HG03280 (cell line): ENCODE measurements around the gene HMCN2.

Source experiments
- ATAC-seq: cut with Tn5 transposase; IDR thresholded peaks from one replicate; pipeline ENCODE4 v1.9.1; 2021; ENCODE audit warnings: mild to moderate bottlenecking, moderate library complexity; ENCODE audit not compliant: unreplicated experiment

The HMCN2 gene

DNA sequence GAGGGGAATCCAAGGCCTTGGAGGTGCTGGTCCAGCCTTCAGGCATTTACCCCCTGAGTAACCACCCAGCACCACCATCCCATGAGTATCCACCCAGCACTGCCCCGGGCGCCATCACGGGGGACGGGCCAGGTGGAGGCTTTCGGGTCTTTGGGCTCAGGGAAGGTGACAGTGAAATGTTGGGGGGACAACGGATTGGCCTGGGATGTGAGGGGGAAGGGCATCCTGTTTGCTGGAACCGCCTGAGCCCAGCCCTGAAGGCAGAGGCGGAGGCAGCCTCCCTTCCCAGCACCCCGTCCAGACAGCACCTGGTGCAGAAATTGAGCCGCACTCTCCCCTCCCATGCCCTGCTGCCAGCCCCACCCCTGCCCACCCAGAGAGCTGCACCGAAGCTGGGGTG lies 196.2 kb downstream of the HMCN2 start:
- ATAC-seq, result no peak

DNA sequence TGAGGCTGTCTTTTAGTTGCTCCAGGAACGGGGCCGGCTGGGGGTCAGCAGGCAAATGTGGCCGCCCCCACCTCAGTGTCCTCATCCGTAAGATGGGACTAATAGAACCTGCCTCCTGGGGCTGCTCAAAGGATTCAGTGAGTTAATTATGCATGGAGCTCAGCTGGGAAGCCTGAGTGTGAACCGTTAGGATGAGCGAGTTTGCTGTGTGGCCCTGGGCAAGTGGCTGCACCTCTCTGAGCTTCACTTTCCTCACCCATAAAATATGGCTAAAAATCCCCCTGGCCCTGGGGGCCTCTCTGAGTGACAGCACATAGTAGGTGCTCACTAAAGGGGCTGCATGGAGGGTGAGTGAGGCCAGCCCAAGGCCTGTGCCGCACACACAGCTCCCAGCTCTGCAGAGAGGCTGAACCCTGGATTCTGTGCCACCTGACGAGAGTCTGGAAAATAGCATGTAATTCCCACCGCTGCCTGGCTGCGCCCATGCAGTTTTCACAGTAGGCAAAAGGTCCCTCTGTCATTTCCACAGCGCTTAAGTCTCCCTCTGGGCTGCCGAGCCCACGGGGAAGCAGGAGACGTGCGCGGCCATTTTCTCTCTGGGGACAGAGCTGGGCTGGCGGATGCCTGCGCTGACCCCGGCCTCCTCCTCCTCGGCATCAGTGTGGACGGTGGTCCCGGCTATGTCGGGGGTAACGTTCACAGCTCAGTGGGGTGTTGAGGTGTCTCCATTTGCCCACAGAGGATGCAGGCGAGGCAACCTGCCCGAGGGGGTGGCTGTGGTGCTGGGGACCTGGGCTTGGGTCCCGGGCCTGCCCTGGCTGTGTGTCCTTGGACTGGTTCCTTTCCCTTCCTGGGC lies 197.4 kb downstream of the HMCN2 start:
- no peak for ATAC-seq

DNA sequence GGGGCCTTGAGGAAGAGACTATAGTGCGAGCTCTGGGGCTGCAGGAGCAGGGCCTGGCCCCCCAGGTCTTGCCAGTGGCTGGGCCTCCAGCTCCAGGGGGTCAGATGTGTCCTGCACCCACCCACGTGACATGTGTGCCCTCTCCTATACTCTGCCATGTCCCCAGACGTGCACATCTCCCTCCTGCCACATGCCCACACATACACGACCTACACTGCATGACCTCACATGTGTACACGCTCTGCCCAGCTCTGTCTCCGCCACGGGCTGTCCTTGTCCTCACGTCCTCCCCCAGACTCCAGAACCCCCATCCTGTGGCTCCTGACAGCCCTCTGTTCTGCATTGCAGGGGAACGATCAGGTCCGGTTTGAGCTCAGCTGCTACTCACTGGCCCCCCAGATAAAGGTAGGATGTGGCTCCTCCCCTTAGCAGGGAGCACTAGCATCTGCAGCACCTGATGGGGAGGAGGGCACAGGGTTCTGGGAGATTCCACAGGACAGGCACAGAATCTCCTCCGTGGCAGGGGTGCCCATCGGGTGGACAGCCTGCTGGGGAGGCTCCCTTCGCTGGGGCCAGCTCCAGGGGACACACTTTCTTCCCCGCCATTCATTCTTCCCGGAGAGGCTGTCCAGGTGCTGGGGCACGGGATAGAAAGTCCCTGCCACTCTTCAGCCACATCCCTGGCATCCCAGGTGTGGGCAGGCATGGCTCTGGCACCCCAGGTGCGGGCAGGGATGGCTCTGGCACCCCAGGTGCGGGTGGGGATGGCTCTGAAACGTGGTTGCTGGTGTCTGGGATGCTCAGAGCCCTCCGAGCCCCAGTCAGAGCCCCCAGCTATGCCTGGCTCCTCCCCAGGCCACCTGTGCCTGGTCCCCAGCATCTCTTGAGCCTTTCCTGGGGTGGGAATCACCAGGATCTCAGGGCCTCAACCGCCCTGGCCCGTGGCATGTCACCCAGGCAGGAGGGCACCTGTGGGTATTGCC lies 198.5 kb downstream of the HMCN2 start:
- no peak for ATAC-seq

DNA sequence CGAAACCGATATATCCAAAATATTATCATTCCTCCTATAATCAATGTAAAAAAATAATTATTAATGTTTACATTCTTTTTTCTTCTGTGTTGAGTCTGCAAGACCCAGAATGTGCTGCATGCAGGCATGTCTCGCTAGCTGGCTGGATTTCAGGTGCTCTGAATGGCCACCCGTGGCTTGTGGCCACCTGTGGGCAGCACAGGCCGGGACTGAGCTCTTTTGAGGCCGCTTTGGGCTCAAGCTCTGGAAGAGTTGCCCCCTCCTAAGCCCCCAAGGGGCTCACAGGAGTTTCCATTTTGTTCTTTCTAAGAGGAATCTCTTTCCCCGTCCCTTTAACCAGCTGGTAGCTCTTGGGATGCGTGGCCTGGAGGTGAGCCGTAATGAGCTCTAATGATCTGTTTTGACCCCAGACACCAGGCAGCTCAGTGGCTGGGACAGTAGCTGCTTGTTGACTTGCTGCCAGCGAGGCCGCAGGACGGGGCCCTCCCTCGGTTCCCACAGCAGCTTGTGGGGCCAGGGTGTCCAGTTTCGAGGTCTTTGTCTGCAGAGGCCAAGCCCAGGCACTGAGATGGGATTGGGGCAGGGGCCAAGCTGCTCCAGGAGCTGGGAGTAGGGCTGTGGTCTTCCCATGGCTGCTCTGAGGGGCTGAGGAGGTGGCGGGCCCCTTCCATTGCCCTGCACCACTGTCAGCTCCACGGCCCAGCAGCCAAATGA lies 200.0 kb downstream of the HMCN2 start:
- no peak for ATAC-seq

DNA sequence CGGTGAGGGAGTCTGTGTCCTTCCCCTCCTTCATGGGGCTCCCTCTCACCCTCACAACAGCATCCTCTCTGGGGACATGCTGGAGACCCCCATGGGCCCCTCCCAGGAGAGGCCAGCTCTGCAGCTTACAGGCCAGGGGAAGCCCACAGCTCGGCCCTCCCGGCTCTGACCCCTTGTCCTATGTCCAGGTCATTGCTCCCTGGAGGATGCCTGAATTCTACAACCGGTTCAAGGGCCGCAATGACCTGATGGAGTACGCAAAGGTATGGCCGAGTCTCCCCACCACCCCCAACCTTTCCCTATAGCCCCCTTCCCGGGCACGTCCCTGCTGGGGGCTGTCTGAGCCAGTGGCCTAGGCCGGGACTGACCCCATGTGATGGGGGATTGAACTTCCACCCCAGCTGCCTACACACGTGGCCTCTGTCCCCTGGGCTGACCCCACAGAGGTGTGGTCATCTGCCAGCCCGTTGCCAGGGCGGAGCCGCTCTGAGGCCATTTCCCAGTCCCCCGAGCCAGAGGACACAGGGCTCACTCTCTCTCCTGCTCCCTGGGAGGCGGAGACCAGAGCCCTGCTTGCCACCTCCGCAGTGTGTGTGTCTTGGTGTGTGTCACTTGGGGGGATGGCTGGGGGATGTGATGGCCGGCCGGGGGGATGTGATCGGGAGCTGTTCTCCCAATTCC lies 201.1 kb downstream of the HMCN2 start:
- ATAC-seq, result no peak

DNA sequence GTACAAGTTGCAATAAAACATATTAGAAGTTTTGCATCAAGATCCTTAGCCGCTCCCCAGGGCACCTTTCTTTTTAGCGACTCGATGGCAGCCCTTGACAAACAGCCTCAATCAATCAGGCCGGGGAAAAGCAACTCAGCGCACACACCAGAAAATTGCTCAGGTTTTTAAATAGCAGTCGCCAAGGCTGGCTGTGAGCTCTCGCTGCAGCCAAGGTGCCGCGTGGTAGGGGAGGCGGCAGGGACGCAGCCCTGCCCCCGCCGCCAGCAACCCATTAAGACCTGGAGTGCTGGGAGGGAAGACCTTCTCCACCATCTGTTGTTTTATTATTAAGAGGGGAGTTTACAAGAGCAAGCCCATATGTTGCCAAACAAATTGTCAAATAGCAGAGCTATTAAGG lies 201.8 kb downstream of the HMCN2 start:
- ATAC-seq, result no peak

DNA sequence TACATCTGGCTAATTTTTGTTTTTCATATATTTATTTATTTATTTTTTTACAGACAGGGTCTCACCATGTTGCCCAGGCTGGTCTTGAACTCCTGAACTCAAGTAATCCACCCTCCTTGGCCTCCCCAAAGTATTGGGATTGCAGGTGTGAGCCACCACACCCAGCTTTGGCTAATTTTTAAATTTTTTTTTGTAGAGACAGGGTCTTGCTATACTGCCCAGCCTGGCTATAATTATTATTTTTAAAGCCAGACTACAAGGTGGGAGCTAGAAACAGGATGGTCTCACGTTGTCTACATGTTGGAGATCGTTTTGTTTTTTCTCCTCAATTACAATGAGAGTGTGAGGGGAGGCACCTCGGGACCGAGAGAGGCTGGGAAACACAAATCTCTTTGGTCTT lies 203.0 kb downstream of the HMCN2 start:
- no peak for ATAC-seq

DNA sequence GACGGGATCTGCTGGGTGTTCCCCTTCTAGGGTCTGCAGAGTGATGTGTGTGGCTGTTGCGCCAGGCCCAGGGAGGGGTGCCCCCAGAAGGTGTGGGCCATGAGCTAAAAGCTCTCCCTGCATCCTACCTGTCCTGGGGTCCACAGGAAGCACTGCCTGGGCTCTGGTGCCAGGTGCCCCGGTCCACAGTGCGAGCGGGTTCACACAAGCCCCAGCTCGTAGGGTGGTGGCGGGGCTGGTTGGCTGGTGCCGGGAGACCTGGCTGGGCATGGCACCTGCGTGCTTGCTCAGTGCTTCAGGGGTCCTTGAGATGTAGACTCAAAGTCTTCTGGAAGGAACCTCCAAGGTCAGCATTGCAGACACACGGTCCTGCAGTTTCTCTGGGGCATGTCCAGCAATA lies 204.7 kb downstream of the HMCN2 start:
- ATAC-seq, result no peak

DNA sequence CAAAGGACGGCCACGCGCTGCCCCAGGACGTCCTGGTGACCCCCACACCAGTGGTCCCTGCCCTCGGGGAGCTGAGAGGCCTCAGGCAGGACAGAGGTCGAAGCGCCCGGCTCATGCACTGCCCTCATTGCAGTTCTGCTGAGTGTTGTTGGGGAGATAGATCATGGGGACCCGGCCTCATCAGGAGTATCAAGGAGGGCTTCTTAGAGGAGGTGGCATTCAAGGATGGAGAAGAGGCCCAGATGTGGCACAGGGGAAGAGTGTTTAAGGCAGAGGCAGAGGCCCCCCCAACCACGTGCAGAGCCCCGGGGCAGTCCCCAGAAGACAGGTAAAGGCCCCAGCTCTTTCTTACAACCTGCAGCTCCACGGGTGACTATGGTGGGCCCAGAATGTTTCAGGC lies 205.4 kb downstream of the HMCN2 start:
- ATAC-seq, result no peak

DNA sequence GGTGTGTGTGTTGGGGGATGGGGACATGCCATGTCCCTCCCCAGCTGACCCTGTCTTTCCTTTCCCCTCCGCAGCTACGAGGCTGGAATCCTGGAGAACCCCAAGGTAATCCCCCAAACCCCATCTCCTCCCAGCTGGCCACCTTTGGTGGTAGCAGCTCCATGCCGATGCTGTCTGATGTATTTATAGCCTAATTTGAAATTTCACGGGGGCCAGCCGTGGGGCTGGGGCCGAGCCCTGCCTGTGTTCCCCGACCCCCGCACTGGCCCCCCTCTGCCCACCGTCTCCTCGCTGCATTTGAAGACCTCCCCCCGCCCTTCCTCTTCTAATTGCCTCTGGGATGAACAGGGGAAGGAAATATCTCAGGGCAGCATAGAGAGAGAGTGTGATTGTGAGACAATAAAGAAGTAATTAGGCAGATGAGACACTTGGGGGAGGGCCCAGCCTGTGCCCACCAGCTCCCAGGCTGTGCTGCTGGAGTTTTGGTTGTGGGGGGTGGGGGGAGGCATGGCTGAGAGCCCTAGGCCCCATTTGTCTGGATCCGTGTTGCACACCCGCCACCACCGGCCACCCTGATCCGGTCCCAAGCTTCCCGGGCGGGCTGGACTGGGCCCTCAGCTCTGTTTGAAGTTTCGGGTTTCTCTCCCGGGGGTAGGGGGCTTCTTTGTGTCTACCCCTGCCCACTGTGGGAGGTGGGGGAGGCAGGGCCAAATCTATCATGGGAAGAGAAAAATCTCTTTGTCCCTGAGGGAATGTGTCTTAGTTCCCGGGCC lies 206.0 kb downstream of the HMCN2 start:
- no peak for ATAC-seq

DNA sequence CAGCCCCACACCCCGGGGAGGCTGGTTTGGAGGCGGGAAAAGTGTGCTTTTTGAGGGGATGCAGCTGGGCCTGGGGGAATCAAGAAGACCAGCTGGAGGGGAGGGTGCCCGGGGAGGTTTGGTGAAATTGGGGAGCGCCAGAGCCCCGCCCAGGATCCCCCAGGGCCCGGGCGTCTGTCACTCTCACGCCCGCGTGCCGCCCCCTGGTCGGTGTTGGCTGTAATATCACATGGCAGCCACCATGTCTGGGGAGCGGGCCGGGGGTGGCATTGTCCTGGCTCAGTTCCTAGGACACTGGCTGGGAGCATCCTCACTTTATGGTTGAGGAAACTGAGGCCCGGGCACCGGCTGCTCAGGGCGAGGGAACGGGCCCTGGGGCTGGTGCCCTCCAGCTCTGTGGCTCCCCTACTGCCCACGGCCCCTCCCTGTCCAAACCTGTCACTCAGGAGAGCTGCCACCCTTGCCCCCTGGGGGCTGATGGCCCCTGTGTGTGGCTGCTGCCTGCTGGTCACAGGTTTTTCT lies 206.7 kb downstream of the HMCN2 start:
- no peak for ATAC-seq

DNA sequence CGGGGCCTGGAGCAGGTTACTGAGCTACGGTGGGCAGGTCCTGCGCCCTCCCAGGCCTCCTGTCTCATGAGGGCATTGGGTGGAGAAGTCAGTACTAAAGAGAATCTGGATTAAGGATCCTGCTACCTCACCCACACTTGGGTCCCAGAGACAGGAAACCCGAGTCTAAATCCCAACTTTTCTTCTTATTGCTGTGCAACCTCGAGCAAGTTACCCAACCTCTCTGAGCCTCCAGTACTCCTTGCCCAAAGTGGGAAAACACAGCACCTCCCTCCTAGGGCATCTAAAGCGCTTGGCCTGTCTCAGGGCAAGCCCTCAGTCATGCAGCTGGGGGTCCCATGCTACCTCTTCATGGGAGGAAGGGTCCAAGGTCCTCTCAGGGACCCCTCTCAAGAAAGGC lies 207.4 kb downstream of the HMCN2 start:
- no peak for ATAC-seq

DNA sequence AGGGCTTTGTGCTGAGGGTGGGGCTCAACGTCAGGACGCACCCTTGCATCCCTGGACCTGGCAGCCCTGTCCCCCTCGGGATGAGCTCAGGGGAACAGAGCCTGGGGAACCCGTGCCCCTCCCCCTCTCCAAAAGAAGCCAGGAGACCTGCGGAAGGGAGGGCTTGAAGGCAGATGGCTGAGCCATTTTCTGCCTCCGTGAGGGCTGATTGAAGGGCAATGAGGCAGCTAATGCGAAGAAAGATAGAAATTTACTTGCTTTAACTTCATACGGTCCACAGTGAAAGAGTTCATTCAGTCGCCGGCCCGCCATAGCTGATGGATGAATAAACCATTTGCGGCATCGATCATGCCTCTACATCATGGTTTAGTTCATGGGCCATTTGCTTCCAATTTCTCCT lies 208.0 kb downstream of the HMCN2 start:
- ATAC-seq, result no peak

DNA sequence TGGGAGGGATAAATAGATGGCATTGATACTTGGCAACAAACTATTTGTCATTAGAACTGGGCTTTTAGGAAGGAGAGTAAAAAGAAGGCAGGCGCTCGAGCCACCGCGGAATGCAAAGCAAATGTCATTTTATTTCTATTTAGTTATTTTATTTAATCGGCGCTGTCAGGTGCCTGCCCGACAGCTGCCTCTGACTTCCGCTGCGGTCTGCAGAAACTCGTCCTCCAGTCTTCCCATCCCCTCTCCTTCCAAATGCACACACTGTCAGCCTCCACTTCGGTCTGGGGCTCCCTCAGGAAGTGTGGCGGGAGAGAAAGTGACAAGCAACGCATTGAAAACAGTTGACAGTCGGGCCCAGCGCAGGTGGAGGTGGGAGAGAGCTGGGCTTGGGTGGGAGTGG lies 208.5 kb downstream of the HMCN2 start:
- no peak for ATAC-seq

DNA sequence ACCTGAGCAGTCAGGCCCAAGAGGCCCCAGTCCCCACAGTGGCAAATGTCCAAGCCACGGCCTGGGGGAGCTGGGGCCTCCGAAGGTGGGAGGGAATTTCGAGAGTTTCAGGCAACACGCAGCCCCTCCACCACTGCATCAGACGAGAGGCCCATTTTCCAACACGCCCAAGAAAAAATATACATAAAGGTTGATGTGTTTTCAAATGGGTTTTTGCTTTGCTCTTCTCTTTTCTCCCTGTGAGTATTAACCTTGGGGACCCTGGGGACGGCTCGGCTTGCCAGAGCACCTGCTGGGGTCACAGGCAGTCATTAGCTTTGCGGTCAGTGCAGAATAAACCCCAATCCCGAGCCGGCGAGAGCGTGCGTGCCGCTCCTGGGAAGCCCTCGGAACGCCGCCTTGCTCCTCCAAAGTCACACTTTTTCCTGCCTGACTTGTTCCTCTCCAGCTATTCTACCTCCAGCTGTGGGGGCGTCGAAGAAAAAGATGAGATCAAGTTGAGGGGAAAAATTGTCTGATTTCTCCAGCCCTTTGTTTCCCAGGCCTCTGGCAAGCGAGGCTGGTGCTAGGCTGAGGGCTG lies 210.7 kb downstream of the HMCN2 start:
- no peak for ATAC-seq

DNA sequence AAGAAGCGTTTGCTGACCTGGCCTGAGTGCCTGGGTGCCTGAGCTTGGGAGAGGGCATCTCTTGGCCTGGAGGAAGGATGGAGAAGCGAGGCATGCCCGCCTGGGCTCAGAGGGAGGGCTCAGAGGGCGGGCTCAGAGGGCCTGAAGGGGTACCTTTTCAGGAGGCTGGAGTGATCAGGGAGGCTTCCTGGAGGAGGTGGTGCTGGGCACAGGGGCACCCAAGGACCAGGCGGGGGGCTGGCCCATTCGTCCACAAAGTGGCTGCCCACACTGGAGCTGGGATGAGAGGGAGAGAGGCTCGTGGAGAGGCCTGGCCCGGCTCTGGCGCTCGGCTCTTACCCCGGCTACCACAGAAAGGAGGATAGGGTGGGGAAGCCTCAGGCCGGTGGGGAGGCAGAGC lies 212.0 kb downstream of the HMCN2 start:
- ATAC-seq, result no peak

DNA sequence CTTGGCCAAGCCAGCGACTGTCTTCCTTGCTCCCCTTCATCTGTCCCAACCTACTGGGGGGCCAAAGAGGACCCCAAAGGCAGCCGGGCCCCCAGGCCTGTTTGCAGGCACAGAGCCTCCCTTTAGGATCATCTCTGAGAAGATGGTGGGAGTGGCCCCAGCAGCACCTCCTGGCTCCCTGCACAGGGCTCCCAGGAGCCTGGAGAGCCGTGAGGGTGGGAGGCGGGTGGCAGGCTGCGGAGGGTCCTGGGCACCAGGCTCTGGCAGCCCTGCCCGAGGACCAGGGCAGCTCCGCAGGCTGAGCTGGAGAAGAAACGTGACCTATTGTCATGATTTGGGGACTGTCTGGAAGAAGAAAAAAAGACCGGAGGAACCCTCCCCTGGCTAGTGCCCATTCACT lies 212.6 kb downstream of the HMCN2 start:
- ATAC-seq, result no peak

DNA sequence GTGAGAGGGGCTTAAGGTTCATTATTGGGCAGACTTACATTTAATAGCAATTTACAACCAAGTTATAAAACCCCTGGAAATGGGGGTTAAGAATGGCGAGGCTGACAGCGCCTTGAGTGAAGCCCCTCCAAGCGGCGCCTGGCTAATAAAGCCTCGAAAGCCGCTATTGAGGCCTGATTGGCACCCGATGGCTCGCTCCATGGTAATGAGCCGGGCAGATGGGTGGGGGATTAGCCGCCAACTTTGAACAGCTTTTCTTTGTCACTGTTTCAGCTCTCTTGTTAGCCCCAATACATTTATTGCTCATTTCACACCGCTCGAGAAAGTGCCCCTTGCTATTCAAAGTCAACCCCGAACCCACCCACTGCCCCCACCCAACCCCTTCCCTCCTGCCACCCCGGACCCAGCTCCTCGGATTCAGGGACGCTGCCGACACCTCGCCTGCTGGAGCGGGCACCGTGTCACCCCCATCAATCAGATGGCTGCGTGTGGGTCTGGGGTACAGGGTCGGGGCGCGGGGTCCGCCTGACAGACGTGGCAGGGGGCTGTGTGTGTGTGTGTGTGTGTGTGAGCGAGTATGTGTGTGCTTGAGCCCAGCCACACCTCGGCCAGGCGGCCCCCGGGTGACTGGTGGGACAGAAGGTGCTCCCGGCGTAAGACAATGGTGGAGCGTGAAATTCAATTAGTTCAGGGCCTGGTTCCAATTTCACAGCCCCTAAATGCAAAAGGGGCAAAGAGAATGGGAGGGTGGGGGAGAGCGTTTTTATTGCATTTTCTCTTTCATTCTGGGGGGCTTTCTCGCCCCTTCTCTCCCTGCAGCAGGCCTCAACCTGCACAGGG lies 213.4 kb downstream of the HMCN2 start:
- ATAC-seq, result no peak
